Measurements from ENCODE around the gene ASAP3. TPM values are rescaled to one million over a fixed set of nuclear protein-coding genes. Genes with fewer than 3 reads are reported as not detected.

The ASAP3 gene
- total and polyA plus RNA-seq, 9 of the 15 experiments (the other 6 are each of a cell fraction or from before 2014, with no cell fraction given), result 1.7 to 31.2 (median 17.4) TPM

GRCh38 chr1:23384312-23385058, 99.5 kb downstream of the ASAP3 start (continued):
- TF ChIP-seq ZFP91 (CRISPR knock-in tag; IDR thresholded peaks at IDR 0.05) (no peak), ATF7 (IDR thresholded peaks at IDR 0.05) (0 out of 2 replicates have a peak, but pooled peaks have one; percentile 22), EP300 (IDR thresholded peaks at IDR 0.05; ENCODE audit: low read length) (peak; percentile 54)

GRCh38 chr1:23383577-23384311, 100.2 kb downstream of the ASAP3 start:
- no peak for FAIRE-seq
- in situ Hi-C loops (cut with MboI), result no loop called here
- POLR2A ChIA-PET, result interaction anchor here (2.3 kb wide), 1 partner anchor 15 kb away, joined by 8 read pairs; the partner anchor contains the start of gene ZNF436
- TF ChIP-seq ZBTB34 (CRISPR knock-in tag; IDR thresholded peaks at IDR 0.05) (no peak), ZBTB33 (CRISPR knock-in tag; IDR thresholded peaks at IDR 0.05) (0 out of 2 replicates have a peak, but pooled peaks have one; percentile 37)

More at GRCh38 chr1:23383577-23384311, 100.2 kb downstream of the ASAP3 start:
- Histone ChIP-seq H3K4me1 (replicated peaks in 1 of 2; ENCODE audit: control insufficient read depth in 2 of 2, insufficient read depth in 2 of 2, low read length in 2 of 2) (peaks cover 19 to 38% of the 10 kb centered on the region in 2 experiments), H3K9me3 (replicated peaks; ENCODE audit: control insufficient read depth, insufficient read depth, low read depth, low read length) (no peaks in the 10 kb centered on the region), H3K79me2 (ENCODE audit: control insufficient read depth, insufficient read depth, low read length) (no peaks in the 10 kb centered on the region), H3K27ac (ENCODE audit: extremely low read depth, low read depth, low read length) (no peak overlapping the region), H4K20me1 (replicated peaks; ENCODE audit: control insufficient read depth, insufficient read depth, low read length) (no peaks in the 10 kb centered on the region), H3K36me3 (ENCODE audit: control insufficient read depth, insufficient read depth, low read length) (no peaks in the 10 kb centered on the region), H3K9me1 (ENCODE audit: control insufficient read depth, insufficient read depth, low read length) (no peaks in the 10 kb centered on the region), H2AFZ (ENCODE audit: low read depth, low read length) (peak overlapping the region; percentile 57), H3K4me2 (ENCODE audit: insufficient read depth, low read length) (peak overlapping the region; percentile 35), H3K4me3 (no peak overlapping the region), H3K27me3 (ENCODE audit: control insufficient read depth in 2 of 2, insufficient read depth in 2 of 2, low read length in 2 of 2) (no peaks in the 10 kb centered on the region), H3K9ac (ENCODE audit: insufficient read depth in 1 of 2, low read depth in 2 of 2, low read length in 2 of 2) (peak overlapping the region in 1 of 2 experiments; percentile 62; a peak in 1 of 4 replicates)
- WGBS (ENCODE audit: insufficient coverage, low coverage, missing lambda C conversion rate), result 65% methylated on average over 8 of the region's 8 CpGs
- ATAC-seq (no peak), DNase-seq (ENCODE audit: extremely low read depth in 1 of 4, low spot score in 3 of 4) (no peak)
- CTCF ChIA-PET (ENCODE audit: low intra/inter-chr PET ratio), result interaction anchor here (0.5 kb wide), 1 partner anchor 151 kb away, joined by 3 read pairs; no protein-coding TSS in a partner anchor
- no TSS peak for BruUV-seq (replicated peaks)
- intact Hi-C loops (cut with micrococcal nuclease), result no loop called here
